HepG2 (cell line): ENCODE results near the gene ZFP36L2. TPM values are rescaled to one million over a fixed set of nuclear protein-coding genes. Genes with fewer than 3 reads are reported as not detected.
A peak's percentile ranks its signal among the peaks of the same experiment; 100 is the strongest.

Experiments used
- CEBPZ ChIP-seq: IDR thresholded peaks from 2 replicates; pipeline ENCODE4 v1.6.1; 2012; ENCODE audit warnings: low read length, improper control_type of control experiment
- DBP ChIP-seq: sonication (generic); formaldehyde crosslinking; IDR thresholded peaks from 2 replicates; pipeline ENCODE4 v1.4.0; 2020; ENCODE audit warnings: missing genetic modification reagents; ENCODE audit errors: not compliant biosample characterization
- HIVEP1 ChIP-seq: sonication (generic); formaldehyde crosslinking; IDR thresholded peaks from 2 replicates; pipeline ENCODE4 v1.4.0; 2020; ENCODE audit warnings: mild to moderate bottlenecking, missing genetic modification reagents
- MBD4 ChIP-seq: IDR thresholded peaks from 2 replicates; pipeline ENCODE4 v1.6.1; 2012; ENCODE audit warnings: low read length, inconsistent platforms, borderline replicate concordance
- PPARG ChIP-seq: conservative IDR thresholded peaks from 2 replicates; pipeline ENCODE4 v1.6.1; 2016; ENCODE audit warnings: missing biosample characterization, missing genetic modification reagents
- STAT6 ChIP-seq: sonication (generic); formaldehyde crosslinking; IDR thresholded peaks from 2 replicates; pipeline ENCODE4 v1.4.0; 2020; ENCODE audit warnings: missing genetic modification reagents, mild to moderate bottlenecking, borderline replicate concordance
- ZBTB14 ChIP-seq: sonication (generic); formaldehyde crosslinking; IDR thresholded peaks from 2 replicates; pipeline ENCODE4 v1.4.0; 2020; ENCODE audit warnings: missing genetic modification reagents
- ZGPAT ChIP-seq: IDR thresholded peaks from 2 replicates; pipeline ENCODE4 v1.6.1; 2016; ENCODE audit warnings: mild to moderate bottlenecking
- ZNF142 ChIP-seq: sonication (generic); formaldehyde crosslinking; IDR thresholded peaks from 2 replicates; pipeline ENCODE4 v1.4.0; 2020; ENCODE audit warnings: missing genetic modification reagents
- ZNF333 ChIP-seq: sonication (generic); formaldehyde crosslinking; IDR thresholded peaks from 2 replicates; pipeline ENCODE4 v1.4.0; 2020; ENCODE audit warnings: mild to moderate bottlenecking, missing genetic modification reagents, borderline replicate concordance
- ZNF850 ChIP-seq: sonication (generic); formaldehyde crosslinking; conservative IDR thresholded peaks from 2 replicates; pipeline ENCODE4 v1.9.0; 2021; ENCODE audit warnings: mild to moderate bottlenecking, missing genetic modification reagents
- polyA plus RNA-seq, 8 experiments: library from polyadenylated mRNA; depleted of rRNA in 3 of 8; stranded (reverse) in 7 of 8; unstranded in 1 of 8; fragments of >200 nt; fragmentation: Illumina TruSeq in 4 of 8; extraction: Trizol in 4 of 8; gene quantifications; 2 replicates each; pipeline versions ENCODE4 v1.2.1 to v1.2.3, GENCODE V29; 2011 to 2016; ENCODE audit warnings: low read depth in 4 of 8, missing spikeins in 1 of 8, mixed read lengths in 1 of 8; ENCODE audit not compliant: insufficient read depth in 1 of 8
- total RNA-seq, 5 experiments: library from RNA; depleted of rRNA; stranded (reverse); fragments of >200 nt; fragmentation: Illumina TruSeq; extraction: Trizol; gene quantifications; 2 replicates each; pipeline ENCODE4 v1.2.3, GENCODE V29; 2016; ENCODE audit warnings: low read depth in 1 of 5

The ZFP36L2 gene
- total and polyA plus RNA-seq, 2 of the 13 experiments (the other 11 are each of a cell fraction or from before 2014, with no cell fraction given), result 11.2 to 21.8 TPM

GRCh38 chr2:43219383-43220228 is 6.8 kb downstream of the ZFP36L2 start (continued):
- peak; percentile 63; the same call in 1 of the 2 replicates for TF ChIP-seq ZNF142 (CRISPR knock-in tag)
- TF ChIP-seq ZNF850 (CRISPR knock-in tag), result no peak
- TF ChIP-seq CEBPZ, result no peak
- no peak for TF ChIP-seq MBD4
- TF ChIP-seq STAT6 (CRISPR knock-in tag), result no peak; the same call in 1 of the 2 replicates
- TF ChIP-seq PPARG (CRISPR knock-in tag), result 0 out of 2 replicates have a peak, but pooled peaks have one; percentile 39
- peak; percentile 78 for TF ChIP-seq ZGPAT (CRISPR knock-in tag)
- peak; percentile 80 for TF ChIP-seq HIVEP1 (CRISPR knock-in tag)
- TF ChIP-seq DBP (CRISPR knock-in tag), result no peak
- TF ChIP-seq ZNF333 (CRISPR knock-in tag), result no peak
- no peak for TF ChIP-seq ZBTB14 (CRISPR knock-in tag)
